Heart left ventricle (tissue), 13 donors: ENCODE results near the gene EXPH5.

Experiments
- POLR2A ChIP-seq, 2 donors: fragments of 450-650 bp; IDR thresholded peaks; one replicate each; pipeline ENCODE4 v1.6.1; 2017; ENCODE audit warnings: antibody characterized with exemption in 2 of 2, mild to moderate bottlenecking in 2 of 2, moderate library complexity in 2 of 2
- TF ChIP-seq, protein P1 (sequence below), 12 donors: fragments of 200-600 bp; sonication (generic) in 4 of 12; IDR thresholded peaks; one replicate each; pipeline versions ENCODE4 v1.5.0 to v1.8.0; 2018 to 2022; ENCODE audit warnings: antibody characterized with exemption in 12 of 12, mild to moderate bottlenecking in 5 of 12
- donor health status: ischemic (EF 13 %, LVEDD 7.1; RV severe dilation, severe dysfunction).
- donor health status: DM: no; HTN: yes; CAD: no.
- donor health status: DM: no; HTN: no; CAD: no.
- donor health status: ischemic (EF 25% LVEDD 6.9; RV normal size, moderate dysfunction).
- donor health status: ischemic (EF 25% LVEDD 5.7; RV mildly dilated, moderate dysfunction).
- donor health status: ischemic (EF 35%, LVEDD 5.7; RV mildly dilated, moderate dysfunction).
- donor health status: nonischemic (EF 11% LVEDD 7.7; RV severe dilation, severe dysfunction).
- donor health status: DM: yes; HTN: yes; CAD: no.
- donor health status: PGD.
- donor health status: ischemic (EF 29% LVEDD 5.4; RV normal size, mild dysfunction).
- donor health status: nonischemic (EF 23%, LVEDD 6.1; RV moderate dilation, normal function).

DNA sequence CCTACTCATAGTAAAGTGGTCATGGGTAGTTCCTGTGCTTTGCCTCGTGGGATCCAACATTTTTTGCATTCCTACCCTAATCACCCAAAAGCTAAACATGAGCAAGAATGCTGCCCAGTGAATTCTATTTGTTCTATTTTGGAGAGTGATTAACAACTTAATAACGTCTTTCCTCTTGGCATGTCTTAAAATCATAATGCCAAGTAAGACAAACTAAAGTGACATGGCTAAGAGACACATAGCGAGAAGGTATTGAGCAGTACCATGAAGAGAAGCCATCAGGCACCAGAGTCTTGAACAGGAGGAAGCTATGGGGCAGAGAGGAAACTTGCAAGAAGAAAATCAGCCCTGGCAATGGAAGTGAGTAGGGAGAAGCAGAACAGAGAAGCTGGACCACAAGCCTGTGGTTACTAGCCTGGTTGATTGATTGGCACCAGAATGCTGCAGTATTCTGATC is 32.0 kb downstream of the EXPH5 start:
- TF ChIP-seq, protein P1, sequence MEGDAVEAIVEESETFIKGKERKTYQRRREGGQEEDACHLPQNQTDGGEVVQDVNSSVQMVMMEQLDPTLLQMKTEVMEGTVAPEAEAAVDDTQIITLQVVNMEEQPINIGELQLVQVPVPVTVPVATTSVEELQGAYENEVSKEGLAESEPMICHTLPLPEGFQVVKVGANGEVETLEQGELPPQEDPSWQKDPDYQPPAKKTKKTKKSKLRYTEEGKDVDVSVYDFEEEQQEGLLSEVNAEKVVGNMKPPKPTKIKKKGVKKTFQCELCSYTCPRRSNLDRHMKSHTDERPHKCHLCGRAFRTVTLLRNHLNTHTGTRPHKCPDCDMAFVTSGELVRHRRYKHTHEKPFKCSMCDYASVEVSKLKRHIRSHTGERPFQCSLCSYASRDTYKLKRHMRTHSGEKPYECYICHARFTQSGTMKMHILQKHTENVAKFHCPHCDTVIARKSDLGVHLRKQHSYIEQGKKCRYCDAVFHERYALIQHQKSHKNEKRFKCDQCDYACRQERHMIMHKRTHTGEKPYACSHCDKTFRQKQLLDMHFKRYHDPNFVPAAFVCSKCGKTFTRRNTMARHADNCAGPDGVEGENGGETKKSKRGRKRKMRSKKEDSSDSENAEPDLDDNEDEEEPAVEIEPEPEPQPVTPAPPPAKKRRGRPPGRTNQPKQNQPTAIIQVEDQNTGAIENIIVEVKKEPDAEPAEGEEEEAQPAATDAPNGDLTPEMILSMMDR (IDR thresholded peaks at IDR 0.05), result no peak
- no peak for TF ChIP-seq POLR2A (IDR thresholded peaks at IDR 0.05)
